WI38 (cell line): Measurements from ENCODE around the gene MGLL.

Experiments
- H3K4me3 ChIP-seq: 2 replicates; pipeline ENCODE4 v1.5.1; 2011; ENCODE audit warnings: low read depth, mild to moderate bottlenecking, control low read depth, low read length
- CTCF ChIP-seq: IDR thresholded peaks from 2 replicates; pipeline ENCODE4 v1.5.1; 2012; ENCODE audit warnings: low read depth, mild to moderate bottlenecking, control low read depth, low read length

The MGLL gene

GRCh38 chr3:127824151-127824825 is 2.0 kb upstream of the MGLL start:
- TF ChIP-seq CTCF: no peak
- H3K4me3 ChIP-seq: no peak overlapping the region

GRCh38 chr3:127823426-127823857 is 1.1 kb upstream of the MGLL start:
- TF ChIP-seq CTCF: no peak
- H3K4me3 ChIP-seq: peak overlapping the region; percentile 53

- peak overlapping the region; percentile 86 for H3K4me3 ChIP-seq
- no peak for TF ChIP-seq CTCF
These were observed 539 bp upstream of the MGLL start for GRCh38 chr3:127822682-127823425.

- no peak for TF ChIP-seq CTCF
- peak overlapping the region; percentile 86 for H3K4me3 ChIP-seq
These were observed 921 bp downstream of the MGLL start for GRCh38 chr3:127821394-127821793.

- peak overlapping the region; percentile 86 for H3K4me3 ChIP-seq
- TF ChIP-seq CTCF: no peak
These were observed 1.4 kb downstream of the MGLL start for GRCh38 chr3:127820826-127821313.

GRCh38 chr3:127820221-127820825 is 2.0 kb downstream of the MGLL start:
- peak overlapping the region; percentile 86 for H3K4me3 ChIP-seq
- peak; percentile 20; the same call in 1 of the 2 replicates for TF ChIP-seq CTCF

GRCh38 chr3:127819656-127820055 is 2.7 kb downstream of the MGLL start:
- no peak for TF ChIP-seq CTCF
- H3K4me3 ChIP-seq: no peak overlapping the region
